NCI-H2081 treated with DMSO at 0.1 percent for 48 hours (cell line): ENCODE measurements around the gene THRB.
A peak's percentile ranks its signal among the peaks of the same experiment; 100 is the strongest.
"Not testable (repeated sequence)": the region's sequence is repeated elsewhere in the genome, so short reads cannot be mapped to it uniquely, and the experiment has no call there.

ENCODE experiments used
- DNase-seq: peaks from one replicate; lab custom pipeline; 2025; lab: John Stamatoyannopoulos, UW

Gene THRB

GRCh38 chr3:24406900-24407299 lies 87.8 kb downstream of the THRB start:
- no peak for DNase-seq

DNA sequence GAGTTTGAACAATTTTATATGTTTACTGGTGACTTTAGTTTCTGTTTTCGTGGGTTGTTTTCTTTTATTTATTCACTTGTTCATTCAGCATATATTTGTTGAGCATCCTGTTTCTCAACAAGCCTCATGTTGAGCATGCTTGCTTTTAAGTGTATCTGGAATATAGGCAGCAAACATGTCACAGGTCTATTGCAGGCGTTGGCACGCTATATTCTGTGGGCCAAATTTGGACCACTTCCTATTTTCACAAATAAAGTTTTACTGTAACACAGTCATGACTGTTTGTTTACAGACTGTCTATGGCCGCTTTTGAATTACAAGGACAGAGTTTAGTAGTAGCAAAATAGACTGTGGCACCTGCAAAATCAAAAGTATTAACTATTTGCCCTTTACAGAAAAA lies 89.6 kb downstream of the THRB start:
- no peak for DNase-seq

DNA sequence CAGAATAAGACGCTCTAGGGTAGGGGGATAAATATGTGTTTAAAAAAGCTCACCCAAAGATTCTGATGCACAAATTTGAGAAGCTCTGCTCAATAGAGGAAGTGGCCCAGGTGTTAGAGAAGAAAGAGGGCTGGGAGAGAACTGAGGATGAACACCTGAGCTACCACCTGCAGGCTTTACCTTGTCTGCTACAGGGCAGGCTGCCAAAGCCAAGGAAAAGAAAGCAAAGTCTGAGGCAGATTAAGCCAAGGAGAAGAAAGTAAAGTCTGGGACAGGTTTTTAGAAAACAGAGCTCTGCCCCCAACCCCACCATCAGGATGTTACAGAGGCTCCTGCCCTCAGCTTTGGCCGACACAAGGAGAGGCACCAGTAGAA lies 92.9 kb downstream of the THRB start:
- DNase-seq, result no peak

GRCh38 chr3:24401090-24401810 lies 93.4 kb downstream of the THRB start:
- DNase-seq, result peak; percentile 83

- DNase-seq, result peak; percentile 79
Measured at GRCh38 chr3:24400450-24400849, 94.2 kb downstream of the THRB start.

GRCh38 chr3:24400015-24400414 lies 94.6 kb downstream of the THRB start:
- DNase-seq, result peak; percentile 65

- DNase-seq, result no peak
Measured at GRCh38 chr3:24399614-24400013, 95.0 kb downstream of the THRB start.

- DNase-seq, result not testable (repeated sequence)
Measured at GRCh38 chr3:24398712-24399111, 95.9 kb downstream of the THRB start.

DNA sequence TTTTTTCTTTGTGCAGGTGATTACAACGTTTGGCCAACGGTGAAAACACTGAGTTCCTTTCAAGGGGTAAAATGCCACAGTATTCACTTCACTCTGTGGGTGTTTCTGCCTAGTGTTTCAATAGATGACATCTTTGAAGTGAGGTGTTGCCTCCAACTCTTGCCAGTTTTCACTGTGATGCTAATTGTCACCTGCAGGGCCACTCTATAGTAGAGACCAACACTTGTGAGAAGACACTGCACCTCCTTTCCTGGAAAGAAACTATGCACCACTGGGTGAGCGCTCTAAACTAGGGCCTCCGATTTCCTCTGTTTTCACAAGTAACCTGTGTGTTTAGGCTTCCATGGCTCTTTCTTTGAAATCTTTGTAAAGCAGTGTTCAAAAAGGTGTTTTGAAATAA lies 98.3 kb downstream of the THRB start:
- DNase-seq, result no peak

DNA sequence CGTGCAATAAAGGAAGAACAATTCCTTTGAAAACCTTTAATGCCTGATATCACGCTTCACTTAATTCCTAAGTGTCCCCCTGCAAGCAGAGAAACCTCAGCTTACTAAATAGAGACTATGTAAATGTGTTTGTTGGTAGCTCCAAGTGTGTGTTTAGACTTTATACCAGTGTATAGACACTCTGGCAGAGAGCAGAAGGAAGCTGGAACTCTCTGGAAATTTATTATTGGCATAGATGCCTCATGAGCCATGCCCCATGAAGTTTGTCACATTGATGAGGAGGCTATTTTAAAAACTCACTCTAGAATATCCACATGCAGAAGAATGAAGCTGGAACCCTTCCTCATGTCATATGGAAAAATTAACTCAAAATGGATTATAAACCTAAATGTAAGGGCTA lies 99.9 kb downstream of the THRB start:
- DNase-seq, result no peak

- no peak for DNase-seq
Measured at GRCh38 chr3:24393316-24393715, 101.3 kb downstream of the THRB start.

GRCh38 chr3:24390169-24391130 lies 104.2 kb downstream of the THRB start:
- DNase-seq, result no peak

DNA sequence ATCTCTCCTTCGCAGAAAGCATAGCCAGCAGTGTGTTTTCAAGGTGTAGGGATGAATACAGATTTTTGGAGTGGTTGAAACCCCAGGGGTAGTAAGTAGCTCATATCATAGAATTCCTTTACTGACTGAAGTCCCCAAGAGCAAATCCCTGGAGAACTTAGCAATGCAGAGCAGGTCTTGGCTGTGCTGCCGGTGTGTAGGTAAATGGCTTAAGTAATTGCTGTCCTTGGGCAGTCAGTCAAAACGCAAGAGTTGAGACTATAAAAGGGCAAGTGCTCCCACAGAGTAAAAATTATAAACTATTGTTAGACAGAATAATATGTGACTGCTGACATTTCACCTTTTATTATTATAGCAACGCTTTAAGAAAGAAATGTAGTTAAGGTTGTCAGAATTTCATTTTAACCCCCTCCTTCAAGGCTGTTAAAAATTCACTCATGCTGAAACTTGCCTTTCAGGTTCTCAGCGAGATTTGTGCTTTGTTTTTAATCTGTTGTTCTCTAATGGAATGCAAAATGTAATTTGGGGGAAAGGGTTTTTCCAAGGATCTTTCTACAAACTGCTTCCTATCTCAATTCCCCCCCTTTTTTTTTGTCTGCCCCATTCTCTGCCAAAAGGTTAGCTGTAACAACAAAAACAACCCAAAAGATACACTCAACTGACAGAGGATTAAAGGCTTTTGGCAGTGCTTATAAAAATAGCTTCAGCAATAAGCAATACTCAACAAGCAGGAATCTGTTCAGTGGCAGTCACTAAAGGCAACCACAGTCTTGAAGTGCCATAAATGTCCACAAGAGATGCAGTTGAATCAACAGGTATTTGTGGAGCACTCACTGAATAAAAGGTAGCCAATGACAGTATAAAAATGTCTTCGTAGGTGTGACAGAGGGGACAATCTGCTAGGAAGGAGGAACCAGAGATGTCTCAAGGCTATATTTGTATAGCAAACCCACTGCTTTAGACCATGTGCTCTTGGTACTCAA lies 105.3 kb downstream of the THRB start:
- no peak for DNase-seq

- DNase-seq, result no peak
Measured at GRCh38 chr3:24388611-24389010, 106.0 kb downstream of the THRB start.

DNA sequence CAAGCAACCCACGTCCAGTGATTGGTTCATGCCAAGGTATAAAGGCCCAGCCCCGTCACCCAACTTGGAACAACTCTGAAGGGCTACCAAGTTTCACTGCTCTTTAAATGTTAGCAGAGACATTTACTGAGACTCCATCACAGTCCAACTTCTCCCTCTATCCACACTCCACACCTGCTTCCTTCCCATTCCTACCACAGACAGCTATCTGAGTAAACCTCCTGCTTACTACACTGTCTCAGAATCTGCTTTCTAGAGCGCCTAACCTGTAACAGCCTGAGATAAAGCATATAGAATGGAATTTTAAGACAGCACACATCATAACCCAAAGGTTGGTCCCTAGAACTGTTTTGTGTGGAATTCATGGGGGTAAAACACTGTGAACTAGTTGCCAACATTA lies 106.5 kb downstream of the THRB start:
- no peak for DNase-seq

- no peak for DNase-seq
Measured at GRCh38 chr3:24387493-24387892, 107.2 kb downstream of the THRB start.

- DNase-seq, result no peak
Measured at GRCh38 chr3:24387000-24387399, 107.7 kb downstream of the THRB start.

DNA sequence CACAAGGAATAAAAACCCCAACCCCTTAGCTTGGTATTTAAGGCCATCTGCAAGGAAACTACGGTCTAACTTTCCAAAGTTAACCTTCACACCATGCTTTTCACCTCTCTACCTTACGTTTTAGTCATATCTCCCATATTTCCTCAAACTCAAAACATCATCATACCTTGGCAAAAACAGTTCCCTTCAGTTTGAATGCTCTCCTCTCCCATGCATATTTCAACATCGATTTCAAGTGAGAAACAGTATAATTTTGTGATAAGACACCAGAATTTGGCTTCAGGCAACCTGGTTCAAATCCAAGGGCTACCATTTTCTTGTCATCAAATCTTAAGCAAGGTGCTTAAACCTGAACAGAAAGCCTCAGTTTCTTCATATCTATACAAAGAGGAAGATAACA lies 108.2 kb downstream of the THRB start:
- DNase-seq, result no peak

DNA sequence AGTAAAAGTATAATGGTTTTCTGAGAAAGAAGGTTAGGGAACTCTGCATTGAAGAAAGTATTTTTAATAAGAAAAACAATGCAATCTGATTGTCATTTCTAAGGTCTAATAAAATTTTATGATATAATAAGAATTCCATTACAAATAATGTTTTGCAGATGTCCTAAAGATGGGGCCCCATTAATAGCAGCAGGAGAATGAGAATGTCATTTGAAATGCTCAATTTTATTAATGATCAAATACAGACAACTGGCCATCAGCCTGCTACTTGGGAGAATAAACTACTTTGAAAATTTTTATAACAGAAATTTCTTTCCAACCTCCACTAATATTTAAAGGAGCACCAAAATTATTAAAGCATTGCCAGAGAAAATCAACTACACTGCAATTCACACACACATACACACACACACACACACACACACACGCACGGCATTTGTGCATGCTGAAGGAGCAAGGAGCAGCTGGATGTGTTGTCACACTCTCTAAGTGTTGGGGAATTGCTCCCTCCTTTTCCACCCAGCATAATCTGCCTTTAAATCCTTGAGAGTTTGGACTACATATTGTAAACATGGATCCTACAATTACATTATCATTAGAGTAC lies 109.5 kb downstream of the THRB start:
- no peak for DNase-seq

DNA sequence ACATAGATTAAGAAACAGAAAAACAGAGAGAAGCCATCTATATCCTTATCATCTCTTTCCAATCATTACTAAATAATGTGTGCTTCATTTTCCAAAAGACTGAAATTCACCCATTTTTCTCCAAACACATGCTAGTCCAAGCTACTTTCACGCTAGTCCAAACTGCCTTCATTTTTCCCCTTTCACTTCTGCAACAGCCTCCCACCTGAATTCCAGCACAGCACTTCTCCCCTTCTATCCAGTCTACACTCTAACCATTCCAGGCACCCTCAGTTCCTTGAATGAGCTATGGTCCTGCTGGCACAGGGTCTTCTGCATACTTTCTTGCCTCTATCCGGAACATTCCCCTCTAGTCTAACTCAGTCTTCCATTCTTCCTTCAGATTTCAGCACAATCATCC lies 112.0 kb downstream of the THRB start:
- no peak for DNase-seq

GRCh38 chr3:24379936-24380335 lies 114.7 kb downstream of the THRB start:
- no peak for DNase-seq

DNA sequence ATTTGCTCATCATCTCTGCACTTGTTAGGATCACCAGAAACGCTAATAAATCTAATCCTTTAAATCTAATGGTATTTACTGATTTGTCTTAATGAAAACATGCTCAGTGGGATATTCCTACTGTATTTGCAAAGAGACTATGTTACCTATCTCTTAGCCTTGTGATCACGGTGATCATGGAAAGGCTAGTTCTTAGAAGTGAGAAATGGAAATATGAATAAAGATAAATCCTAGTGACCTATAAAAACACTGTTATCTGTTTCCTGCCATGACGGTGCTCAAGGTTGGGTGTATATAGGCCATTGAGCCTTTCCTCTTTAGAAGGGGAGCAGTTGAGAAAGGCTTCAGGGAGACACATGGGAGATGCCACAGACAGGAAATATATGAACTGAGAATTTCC lies 116.3 kb downstream of the THRB start:
- DNase-seq, result no peak
